WTC11 (cell line): ENCODE data around the gene OAF. TPM values are rescaled to one million over a fixed set of nuclear protein-coding genes. Genes with fewer than 3 reads are reported as not detected.

Experiments
- ATAC-seq: fragments of 200-7000 bp; cut with Tn5 transposase; 2 replicates; pipeline ENCODE4 v1.10.0; 2021; ENCODE audit warnings: mild to moderate bottlenecking, moderate library complexity
- CTCF ChIA-PET: fragments of 300-600 bp; sonication (Branson Sonifier 250); formaldehyde crosslinking; loops from one replicate; lab custom pipeline; 2021; ENCODE audit warnings: antibody characterized with exemption; lab: Charles Lee
- POLR2A ChIA-PET: fragments of 350-600 bp; sonication (Branson Sonifier 250); formaldehyde crosslinking; loops from one replicate; lab custom pipeline; 2021; ENCODE audit warnings: antibody characterized with exemption; lab: Charles Lee
- DNase-seq: peaks from one replicate; pipeline ENCODE4 v3.0.0; 2021; ENCODE audit warnings: low spot score
- H3K27ac Mint-ChIP-seq: 2 replicates; pipeline ENCODE4 v1.8.0; 2021; ENCODE audit warnings: mixed read lengths
- H3K27me3 Mint-ChIP-seq: 2 replicates; pipeline ENCODE4 v1.8.0; 2021; ENCODE audit warnings: low read depth, mild to moderate bottlenecking, moderate library complexity, mixed read lengths
- H3K36me3 Mint-ChIP-seq: 2 replicates; pipeline ENCODE4 v1.8.0; 2021; ENCODE audit warnings: mixed read lengths
- H3K4me1 Mint-ChIP-seq: 2 replicates; pipeline ENCODE4 v1.8.0; 2022; ENCODE audit warnings: mixed read lengths
- H3K4me3 Mint-ChIP-seq: 2 replicates; pipeline ENCODE4 v1.8.0; 2021; ENCODE audit warnings: mild to moderate bottlenecking, moderate library complexity, mixed read lengths
- H3K9me3 Mint-ChIP-seq: 2 replicates; pipeline ENCODE4 v1.8.0; 2021; ENCODE audit warnings: mixed read lengths
- AFF4 ChIP-seq: sonication (generic); formaldehyde crosslinking; IDR thresholded peaks from 2 replicates; pipeline ENCODE4 v1.8.1; 2023; ENCODE audit warnings: mild to moderate bottlenecking, missing genetic modification reagents, borderline replicate concordance
- ATF2 ChIP-seq: sonication (generic); formaldehyde crosslinking; IDR thresholded peaks from 2 replicates; pipeline ENCODE4 v1.8.1; 2022; ENCODE audit warnings: low read depth, missing genetic modification reagents, borderline replicate concordance
- CREM ChIP-seq: sonication (generic); formaldehyde crosslinking; IDR thresholded peaks from 2 replicates; pipeline ENCODE4 v1.8.1; 2022; ENCODE audit warnings: mild to moderate bottlenecking, missing genetic modification reagents, moderate library complexity
- E2F4 ChIP-seq: sonication (generic); formaldehyde crosslinking; IDR thresholded peaks from 2 replicates; pipeline ENCODE4 v1.8.1; 2022; ENCODE audit warnings: low read depth, mild to moderate bottlenecking, moderate library complexity, missing genetic modification reagents, borderline replicate concordance
- EMX1 ChIP-seq: fragments of 250-450 bp; sonication (Bioruptor Pico); IDR thresholded peaks from 2 replicates; pipeline ENCODE4 v1.8.0; 2021; ENCODE audit warnings: mild to moderate bottlenecking
- FOXJ3 ChIP-seq: sonication (generic); formaldehyde crosslinking; IDR thresholded peaks from 2 replicates; pipeline ENCODE4 v1.9.0; 2021; ENCODE audit warnings: missing genetic modification reagents, mild to moderate bottlenecking, borderline replicate concordance
- IRF2 ChIP-seq: sonication (generic); formaldehyde crosslinking; IDR thresholded peaks from 2 replicates; pipeline ENCODE4 v1.8.0; 2022; ENCODE audit warnings: low read depth, missing genetic modification reagents, borderline replicate concordance
- MYBL2 ChIP-seq: sonication (generic); formaldehyde crosslinking; IDR thresholded peaks from 2 replicates; pipeline ENCODE4 v1.8.1; 2023; ENCODE audit warnings: mild to moderate bottlenecking, moderate library complexity, missing genetic modification reagents
- NFYB ChIP-seq: sonication (generic); formaldehyde crosslinking; conservative IDR thresholded peaks from 2 replicates; pipeline ENCODE4 v1.8.0; 2022; ENCODE audit warnings: low read depth, missing genetic modification reagents
- NR1H2 ChIP-seq: sonication (generic); formaldehyde crosslinking; IDR thresholded peaks from 2 replicates; pipeline ENCODE4 v1.9.0; 2021; ENCODE audit warnings: mild to moderate bottlenecking, moderate library complexity, missing genetic modification reagents
- NR3C1 ChIP-seq: sonication (generic); formaldehyde crosslinking; conservative IDR thresholded peaks from 2 replicates; pipeline ENCODE4 v1.8.1; 2023; ENCODE audit warnings: low read depth, mild to moderate bottlenecking, missing genetic modification reagents
- OVOL2 ChIP-seq: fragments of 250-450 bp; sonication (Bioruptor Pico); IDR thresholded peaks from 2 replicates; pipeline ENCODE4 v1.9.0; 2021; ENCODE audit warnings: mild to moderate bottlenecking, borderline replicate concordance
- RELA ChIP-seq: sonication (generic); formaldehyde crosslinking; IDR thresholded peaks from 2 replicates; pipeline ENCODE4 v1.8.1; 2022; ENCODE audit warnings: missing genetic modification reagents, mild to moderate bottlenecking, borderline replicate concordance
- RORB ChIP-seq: fragments of 250-450 bp; sonication (Bioruptor Pico); IDR thresholded peaks from 2 replicates; pipeline ENCODE4 v1.9.0; 2021; ENCODE audit warnings: mild to moderate bottlenecking
- SOX15 ChIP-seq: fragments of 250-450 bp; sonication (Bioruptor Pico); IDR thresholded peaks from 2 replicates; pipeline ENCODE4 v1.9.0; 2021; ENCODE audit warnings: mild to moderate bottlenecking
- TEAD4 ChIP-seq: sonication (generic); formaldehyde crosslinking; IDR thresholded peaks from 2 replicates; pipeline ENCODE4 v1.8.0; 2022; ENCODE audit warnings: mild to moderate bottlenecking, missing genetic modification reagents
- USF1 ChIP-seq: sonication (generic); formaldehyde crosslinking; IDR thresholded peaks from 2 replicates; pipeline ENCODE4 v1.8.0; 2022; ENCODE audit warnings: mild to moderate bottlenecking, missing genetic modification reagents
- ZNF138 ChIP-seq: sonication (generic); formaldehyde crosslinking; conservative IDR thresholded peaks from 2 replicates; pipeline ENCODE4 v1.8.1; 2022; ENCODE audit warnings: mild to moderate bottlenecking, moderate library complexity, missing genetic modification reagents
- ZNF263 ChIP-seq: sonication (generic); formaldehyde crosslinking; IDR thresholded peaks from 2 replicates; pipeline ENCODE4 v1.8.1; 2022; ENCODE audit warnings: low read depth, mild to moderate bottlenecking, moderate library complexity, missing genetic modification reagents
- ZNF317 ChIP-seq: sonication (generic); formaldehyde crosslinking; IDR thresholded peaks from 2 replicates; pipeline ENCODE4 v1.8.1; 2023; ENCODE audit warnings: low read depth, mild to moderate bottlenecking, moderate library complexity, missing genetic modification reagents, borderline replicate concordance
- ZNF423 ChIP-seq: fragments of 250-450 bp; sonication (Bioruptor Pico); IDR thresholded peaks from 2 replicates; pipeline ENCODE4 v2.1.2; 2022; ENCODE audit warnings: mild to moderate bottlenecking, moderate library complexity
- total RNA-seq: library from RNA; stranded (reverse); gene quantifications from 3 replicates; pipeline ENCODE4 v1.2.3, GENCODE V29; 2021
- TF ChIP-seq, protein P1 (sequence below): sonication (generic); formaldehyde crosslinking; IDR thresholded peaks from 2 replicates; pipeline ENCODE4 v1.8.0; 2022; ENCODE audit warnings: mild to moderate bottlenecking, missing genetic modification reagents
- TF ChIP-seq, protein P2 (sequence below): fragments of 250-450 bp; sonication (Bioruptor Pico); IDR thresholded peaks from 2 replicates; pipeline ENCODE4 v1.9.0; 2021; ENCODE audit warnings: mild to moderate bottlenecking

The OAF gene
- total RNA-seq, 1 experiment from 2014 or later, result 5.6 TPM

- no peaks in the 10 kb centered on the region for H3K36me3 Mint-ChIP-seq
- no peak for DNase-seq
- no peak for TF ChIP-seq EMX1 (CRISPR knock-in tag)
- TF ChIP-seq ZNF138 (CRISPR knock-in tag), result no peak
- no peak for TF ChIP-seq RELA
- TF ChIP-seq RORB (CRISPR knock-in tag), result no peak
- TF ChIP-seq ZNF423 (CRISPR knock-in tag), result no peak
- TF ChIP-seq, protein P1, sequence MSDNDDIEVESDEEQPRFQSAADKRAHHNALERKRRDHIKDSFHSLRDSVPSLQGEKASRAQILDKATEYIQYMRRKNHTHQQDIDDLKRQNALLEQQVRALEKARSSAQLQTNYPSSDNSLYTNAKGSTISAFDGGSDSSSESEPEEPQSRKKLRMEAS (CRISPR knock-in tag), result no peak
- TF ChIP-seq ATF2 (CRISPR knock-in tag), result no peak
- TF ChIP-seq, protein P2, sequence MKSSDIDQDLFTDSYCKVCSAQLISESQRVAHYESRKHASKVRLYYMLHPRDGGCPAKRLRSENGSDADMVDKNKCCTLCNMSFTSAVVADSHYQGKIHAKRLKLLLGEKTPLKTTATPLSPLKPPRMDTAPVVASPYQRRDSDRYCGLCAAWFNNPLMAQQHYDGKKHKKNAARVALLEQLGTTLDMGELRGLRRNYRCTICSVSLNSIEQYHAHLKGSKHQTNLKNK, result no peak
- no peak for TF ChIP-seq OVOL2 (CRISPR knock-in tag)
- TF ChIP-seq, all 79 proteins: peak for 0
- Mint-ChIP-seq H3K4me1 (peaks cover 43% of the 10 kb centered on the region), H3K27ac (no peak overlapping the region), H3K27me3 (peaks cover 54% of the 10 kb centered on the region), H3K9me3 (no peaks in the 10 kb centered on the region), H3K4me3 (no peak overlapping the region)
- ChIA-PET CTCF (interaction anchor here (0.5 to 2.1 kb wide), 3 partner anchors 43 to 55 kb away, joined by 3 to 4 read pairs (median 4); no protein-coding TSS in a partner anchor), POLR2A (no interaction called here)
- ATAC-seq, result no peak
These were observed 49.8 kb downstream of the OAF start for GRCh38 chr11:120260616-120261015.

DNA sequence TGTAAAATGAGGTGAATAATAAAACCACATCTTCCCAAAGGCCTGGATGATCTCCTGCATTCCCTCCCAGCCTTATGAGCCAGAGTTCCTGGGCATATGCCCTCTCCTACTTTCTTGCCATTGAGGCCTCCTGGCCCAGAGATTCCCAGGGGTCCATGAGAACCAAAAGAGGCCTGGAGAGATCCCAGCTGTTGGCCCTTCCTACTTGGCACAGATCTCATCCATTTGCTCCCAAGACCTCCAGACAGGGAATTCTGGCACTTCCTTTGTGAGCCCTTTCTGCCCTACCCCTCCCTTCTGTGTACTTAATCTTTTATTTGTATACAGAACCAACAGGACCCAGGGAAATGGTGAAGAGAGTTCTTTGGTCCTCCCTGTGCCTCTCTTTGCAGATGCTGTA, 50.5 kb downstream of the OAF start:
- H3K4me1 Mint-ChIP-seq, result peaks cover 43% of the 10 kb centered on the region
- ATAC-seq (no peak), DNase-seq (no peak)
- no peak overlapping the region for H3K27ac Mint-ChIP-seq
- POLR2A ChIA-PET, result no interaction called here
- no peaks in the 10 kb centered on the region for H3K36me3 Mint-ChIP-seq
- TF ChIP-seq IRF2 (no peak), NFYB (CRISPR knock-in tag) (no peak), MYBL2 (CRISPR knock-in tag) (no peak), ZNF317 (CRISPR knock-in tag) (no peak), ZNF263 (CRISPR knock-in tag) (no peak), NR1H2 (CRISPR knock-in tag) (no peak), SOX15 (no peak), TEAD4 (CRISPR knock-in tag) (no peak)
- TF ChIP-seq, all 79 proteins: peak for 0
- CTCF ChIA-PET, result interaction anchor here (0.6 to 2.1 kb wide), 4 partner anchors 21 to 239 kb away, joined by 3 to 4 read pairs (median 4); partner anchors contain the start of gene POU2F3
- H3K4me3 Mint-ChIP-seq, result no peak overlapping the region
- H3K9me3 Mint-ChIP-seq, result no peaks in the 10 kb centered on the region
- H3K27me3 Mint-ChIP-seq, result peaks cover 49% of the 10 kb centered on the region

GRCh38 chr11:120261931-120262330, 51.1 kb downstream of the OAF start:
- Mint-ChIP-seq H3K27ac (no peak overlapping the region), H3K4me1 (peaks cover 45% of the 10 kb centered on the region), H3K9me3 (no peaks in the 10 kb centered on the region), H3K36me3 (no peaks in the 10 kb centered on the region), H3K27me3 (peaks cover 45% of the 10 kb centered on the region), H3K4me3 (no peak overlapping the region)
- ChIA-PET CTCF (interaction anchor here (0.9 to 2.1 kb wide), 3 partner anchors 22 to 45 kb away, joined by 3 to 4 read pairs (median 3); partner anchors contain the start of gene POU2F3), POLR2A (no interaction called here)
- DNase-seq (no peak), ATAC-seq (no peak)
- TF ChIP-seq ZNF263 (CRISPR knock-in tag), result no peak
- TF ChIP-seq RELA, result no peak
- TF ChIP-seq CREM (CRISPR knock-in tag), result no peak
- no peak for TF ChIP-seq ATF2 (CRISPR knock-in tag)
- TF ChIP-seq AFF4 (CRISPR knock-in tag), result no peak
- TF ChIP-seq ZNF138 (CRISPR knock-in tag), result no peak
- no peak for TF ChIP-seq NR3C1
- TF ChIP-seq FOXJ3, result no peak
- TF ChIP-seq E2F4 (CRISPR knock-in tag), result no peak
- no peak for TF ChIP-seq ZNF317 (CRISPR knock-in tag)
- no peak for TF ChIP-seq USF1
